Measurements from ENCODE around the gene CREB3L2. TPM values are rescaled to one million over a fixed set of nuclear protein-coding genes. Genes with fewer than 3 reads are reported as not detected.

The CREB3L2 gene
- total and polyA plus RNA-seq, 7 donors: 2.2 to 14.7 (median 6.7) TPM

DNA sequence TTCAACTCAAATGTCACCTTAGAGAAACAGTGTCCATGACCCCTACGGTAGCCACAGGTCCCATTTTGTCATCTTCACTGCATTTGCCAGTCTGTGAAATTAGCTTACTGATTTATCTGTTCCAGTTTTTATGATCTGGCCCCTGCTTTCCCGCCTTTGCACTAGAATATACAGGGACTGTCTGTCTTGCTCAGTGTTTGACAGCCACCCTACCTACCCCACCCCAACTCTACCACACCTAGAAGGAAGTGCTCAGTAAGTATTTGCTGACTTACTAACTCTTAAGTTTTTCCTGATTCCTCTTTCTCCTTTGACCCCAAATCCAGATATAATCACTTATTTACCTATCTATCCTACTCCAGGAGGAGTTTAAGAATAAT lies 49.5 kb downstream of the CREB3L2 start:
- Histone ChIP-seq H3K4me1 (peaks cover 16% of the 10 kb centered on the region), H3K4me3 (no peak overlapping the region), H3K9me3 (no peaks in the 10 kb centered on the region), H3K27me3 (ENCODE audit: insufficient read depth in 3 of 3, low read length in 2 of 3) (no peaks in the 10 kb centered on the region), H3K27ac (no peak overlapping the region), H3K36me3 (ENCODE audit: insufficient read depth in 1 of 2, low read depth in 1 of 2) (no peaks in the 10 kb centered on the region)
- intact Hi-C loops (cut with DNase I): no loop called here
- WGBS, 3 donors: 80 to 89% (median 86%) methylated on average over 2 of the region's 2 CpGs
- DNase-seq (no peak), ATAC-seq (no peak)
- TF ChIP-seq, protein P1, sequence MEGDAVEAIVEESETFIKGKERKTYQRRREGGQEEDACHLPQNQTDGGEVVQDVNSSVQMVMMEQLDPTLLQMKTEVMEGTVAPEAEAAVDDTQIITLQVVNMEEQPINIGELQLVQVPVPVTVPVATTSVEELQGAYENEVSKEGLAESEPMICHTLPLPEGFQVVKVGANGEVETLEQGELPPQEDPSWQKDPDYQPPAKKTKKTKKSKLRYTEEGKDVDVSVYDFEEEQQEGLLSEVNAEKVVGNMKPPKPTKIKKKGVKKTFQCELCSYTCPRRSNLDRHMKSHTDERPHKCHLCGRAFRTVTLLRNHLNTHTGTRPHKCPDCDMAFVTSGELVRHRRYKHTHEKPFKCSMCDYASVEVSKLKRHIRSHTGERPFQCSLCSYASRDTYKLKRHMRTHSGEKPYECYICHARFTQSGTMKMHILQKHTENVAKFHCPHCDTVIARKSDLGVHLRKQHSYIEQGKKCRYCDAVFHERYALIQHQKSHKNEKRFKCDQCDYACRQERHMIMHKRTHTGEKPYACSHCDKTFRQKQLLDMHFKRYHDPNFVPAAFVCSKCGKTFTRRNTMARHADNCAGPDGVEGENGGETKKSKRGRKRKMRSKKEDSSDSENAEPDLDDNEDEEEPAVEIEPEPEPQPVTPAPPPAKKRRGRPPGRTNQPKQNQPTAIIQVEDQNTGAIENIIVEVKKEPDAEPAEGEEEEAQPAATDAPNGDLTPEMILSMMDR (IDR thresholded peaks at IDR 0.05): no peak

DNA sequence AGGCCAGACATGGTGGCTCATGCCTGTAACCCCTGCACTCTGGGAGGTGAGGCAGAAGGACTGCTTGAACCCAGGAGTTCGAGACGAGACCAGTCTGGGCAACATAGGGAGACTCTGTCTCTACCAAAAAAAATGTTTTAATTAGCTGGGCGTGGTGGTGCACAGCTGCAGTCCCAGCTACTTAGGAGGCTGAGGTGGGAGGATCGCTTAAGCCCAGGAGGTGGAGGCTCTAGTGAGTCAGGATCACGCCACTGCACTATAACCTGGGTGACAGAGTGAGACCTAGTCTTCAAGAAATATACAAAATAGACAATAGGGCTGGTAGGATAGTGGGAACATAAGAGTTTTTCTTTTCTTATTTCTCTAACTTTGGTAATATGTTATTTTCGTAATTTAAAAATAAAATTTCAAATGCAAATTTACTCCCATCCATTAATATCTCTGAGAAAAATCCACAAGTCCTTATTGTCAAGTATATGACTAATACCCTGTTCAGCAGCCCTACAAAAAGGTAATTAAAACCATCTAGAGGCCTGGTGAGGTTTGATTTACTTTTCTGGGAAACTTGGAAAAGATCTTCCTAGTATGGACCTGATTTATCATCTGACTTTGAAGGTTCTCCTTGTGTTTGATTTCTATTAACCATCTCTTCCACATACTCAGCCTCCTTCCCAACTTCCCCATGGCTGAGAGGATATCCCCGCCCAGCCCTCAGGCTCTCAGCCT lies 50.0 kb downstream of the CREB3L2 start:
- H3K27ac ChIP-seq: no peak overlapping the region
- H3K4me1 ChIP-seq: peaks cover 16% of the 10 kb centered on the region
- H3K36me3 ChIP-seq (ENCODE audit: insufficient read depth in 1 of 2, low read depth in 1 of 2): no peaks in the 10 kb centered on the region
- no peak overlapping the region for H3K4me3 ChIP-seq
- 97 to 98% (median 97%) methylated on average over 7 of the region's 7 CpGs for WGBS, 3 donors
- H3K9me3 ChIP-seq: no peaks in the 10 kb centered on the region
- DNase-seq: no peak
- H3K27me3 ChIP-seq (ENCODE audit: insufficient read depth in 3 of 3, low read length in 2 of 3): no peaks in the 10 kb centered on the region
- ATAC-seq: no peak
- intact Hi-C loops (cut with DNase I): no loop called here
- TF ChIP-seq, protein P1 (IDR thresholded peaks at IDR 0.05): no peak

DNA sequence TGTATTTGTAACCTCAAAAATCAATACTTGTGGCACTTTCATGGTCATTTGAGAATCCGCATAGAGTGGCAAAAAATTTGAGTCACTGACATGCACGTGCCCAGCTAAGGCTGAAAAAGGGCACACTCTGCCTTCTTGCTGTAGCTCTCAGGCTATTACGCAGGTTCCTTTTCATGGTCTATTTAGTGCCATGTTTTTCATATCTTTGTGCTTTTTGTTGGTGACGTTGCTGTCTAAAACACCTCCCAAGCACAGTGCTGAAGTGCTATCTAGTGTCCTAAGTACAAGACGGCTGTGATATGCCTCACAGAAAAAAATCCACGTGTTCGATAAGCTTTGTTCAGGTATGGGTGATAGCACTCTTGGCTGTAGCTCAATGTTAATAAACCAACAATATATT lies 50.9 kb downstream of the CREB3L2 start:
- peaks cover 11% of the 10 kb centered on the region for H3K4me1 ChIP-seq
- no peak for DNase-seq
- TF ChIP-seq, protein P1 (IDR thresholded peaks at IDR 0.05): no peak
- no peaks in the 10 kb centered on the region for H3K9me3 ChIP-seq
- intact Hi-C loops (cut with DNase I): no loop called here
- no peak for ATAC-seq
- no peak overlapping the region for H3K27ac ChIP-seq
- 77 to 86% (median 82%) methylated on average over 7 of the region's 7 CpGs for WGBS, 3 donors
- no peak overlapping the region for H3K4me3 ChIP-seq
- peaks cover 0 to 1% of the 10 kb centered on the region in 2 donors for H3K36me3 ChIP-seq (ENCODE audit: insufficient read depth in 1 of 2, low read depth in 1 of 2)
- H3K27me3 ChIP-seq (ENCODE audit: insufficient read depth in 3 of 3, low read length in 2 of 3): no peaks in the 10 kb centered on the region

DNA sequence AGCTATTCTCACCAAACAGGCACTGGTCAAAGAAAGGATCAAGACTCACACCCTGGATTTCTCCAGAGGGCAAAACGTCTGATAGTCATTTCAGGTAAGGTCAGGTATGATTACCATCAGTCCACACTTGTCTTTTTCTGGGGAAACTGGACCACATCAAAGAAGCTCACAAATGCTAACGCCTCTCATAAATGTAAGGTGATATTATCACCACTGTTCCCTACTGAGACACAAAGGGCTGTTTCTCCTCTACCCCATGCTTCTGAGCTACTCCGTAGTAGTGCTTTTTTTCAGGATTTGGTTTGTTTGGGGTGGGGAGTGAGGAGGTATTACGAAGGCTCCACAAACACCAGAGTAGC lies 51.6 kb downstream of the CREB3L2 start:
- peaks cover 4% of the 10 kb centered on the region for H3K4me1 ChIP-seq
- H3K36me3 ChIP-seq (ENCODE audit: insufficient read depth in 1 of 2, low read depth in 1 of 2): peaks cover 0 to 2% of the 10 kb centered on the region in 2 donors
- no peak for ATAC-seq
- H3K27me3 ChIP-seq (ENCODE audit: insufficient read depth in 3 of 3, low read length in 2 of 3): no peaks in the 10 kb centered on the region
- no peak for DNase-seq
- H3K27ac ChIP-seq: no peak overlapping the region
- intact Hi-C loops (cut with DNase I): no loop called here
- TF ChIP-seq, protein P1 (IDR thresholded peaks at IDR 0.05): no peak
- H3K4me3 ChIP-seq: no peak overlapping the region
- WGBS, 3 donors: 80 to 94% (median 86%) methylated on average over 4 of the region's 4 CpGs
- no peaks in the 10 kb centered on the region for H3K9me3 ChIP-seq

All from psoas muscle (tissue), 8 donors.